GM21717 (cell line): ENCODE results near the gene FUBP3.

ENCODE experiments used
- ATAC-seq: cut with Tn5 transposase; IDR thresholded peaks from one replicate; pipeline ENCODE4 v1.9.1; 2021; ENCODE audit warnings: mild to moderate bottlenecking, moderate library complexity; ENCODE audit not compliant: unreplicated experiment

The FUBP3 gene

GRCh38 chr9:130606887-130607600, 27.7 kb downstream of the FUBP3 start:
- no peak for ATAC-seq

- ATAC-seq, result no peak
Measured at GRCh38 chr9:130607640-130608420, 28.5 kb downstream of the FUBP3 start.

GRCh38 chr9:130608554-130609134, 29.3 kb downstream of the FUBP3 start:
- ATAC-seq, result no peak

- ATAC-seq, result no peak
Measured at GRCh38 chr9:130609163-130609562, 29.8 kb downstream of the FUBP3 start.

- ATAC-seq, result no peak
Measured at GRCh38 chr9:130610862-130611707, 31.7 kb downstream of the FUBP3 start.

- no peak for ATAC-seq
Measured at GRCh38 chr9:130616451-130616850, 37.1 kb downstream of the FUBP3 start.

- ATAC-seq, result no peak
Measured at GRCh38 chr9:130623466-130623865, 44.1 kb downstream of the FUBP3 start.

- ATAC-seq, result no peak
Measured at GRCh38 chr9:130624154-130624553, 44.8 kb downstream of the FUBP3 start.

GRCh38 chr9:130626249-130626996, 47.0 kb downstream of the FUBP3 start:
- no peak for ATAC-seq

GRCh38 chr9:130627051-130627450, 47.7 kb downstream of the FUBP3 start:
- no peak for ATAC-seq

- no peak for ATAC-seq
Measured at GRCh38 chr9:130627896-130628792, 48.8 kb downstream of the FUBP3 start.

- no peak for ATAC-seq
Measured at GRCh38 chr9:130629443-130630070, 50.2 kb downstream of the FUBP3 start.

- no peak for ATAC-seq
Measured at GRCh38 chr9:130630071-130630450, 50.7 kb downstream of the FUBP3 start.

GRCh38 chr9:130630506-130631330, 51.3 kb downstream of the FUBP3 start:
- ATAC-seq, result no peak

- no peak for ATAC-seq
Measured at GRCh38 chr9:130631331-130632080, 52.1 kb downstream of the FUBP3 start.

- no peak for ATAC-seq
Measured at GRCh38 chr9:130632081-130632710, 52.8 kb downstream of the FUBP3 start.

- no peak for ATAC-seq
Measured at GRCh38 chr9:130632841-130633240, 53.5 kb downstream of the FUBP3 start.
